ENCODE data around the gene C11orf65. TPM values are rescaled to one million over a fixed set of nuclear protein-coding genes. Genes with fewer than 3 reads are reported as not detected.
A peak's percentile ranks its signal among the peaks of the same experiment; 100 is the strongest.

C11orf65 gene
- total RNA-seq, 4 donors from 2014 or later, result 0.19 to 1.3 (median 0.30) TPM; not detected in 1

GRCh38 chr11:108497317-108498045, 30.2 kb upstream of the C11orf65 start:
- peak overlapping the region; percentile 57 for H3K4me3 ChIP-seq (ENCODE audit: low read depth, poor library complexity, severe bottlenecking)
- 1% methylated on average over 30 of the region's 30 CpGs for WGBS, 2 donors
- DNase-seq (ENCODE audit: low spot score in 2 of 2), result peak; percentile 91 to 96
- intact Hi-C loops (cut with DNase I; ENCODE audit: low total_unique reads), result no loop called here
- TF ChIP-seq CTCF (IDR thresholded peaks at IDR 0.05) (no peak), POLR2A (IDR thresholded peaks at IDR 0.05) (no peak)

- TF ChIP-seq POLR2A (IDR thresholded peaks at IDR 0.05), result no peak
- TF ChIP-seq CTCF (IDR thresholded peaks at IDR 0.05), result no peak
- DNase-seq (ENCODE audit: low spot score in 2 of 2), result no peak
- intact Hi-C loops (cut with DNase I; ENCODE audit: low total_unique reads), result no loop called here
- no peak overlapping the region for H3K4me3 ChIP-seq (ENCODE audit: low read depth, poor library complexity, severe bottlenecking)
- WGBS, 2 donors, result 48 to 57% methylated on average over 7 of the region's 7 CpGs
Measured at GRCh38 chr11:108496643-108497256, 29.4 kb upstream of the C11orf65 start.

- no peak for DNase-seq (ENCODE audit: low spot score in 2 of 2)
- intact Hi-C loops (cut with DNase I; ENCODE audit: low total_unique reads), result no loop called here
- 71 to 72% methylated on average over 3 of the region's 3 CpGs for WGBS, 2 donors
- H3K4me3 ChIP-seq (ENCODE audit: low read depth, poor library complexity, severe bottlenecking), result no peak overlapping the region
- no peak for TF ChIP-seq CTCF (IDR thresholded peaks at IDR 0.05)
- TF ChIP-seq POLR2A (IDR thresholded peaks at IDR 0.05), result no peak
Measured at GRCh38 chr11:108495326-108495725, 28.0 kb upstream of the C11orf65 start.

- 38 to 56% methylated on average over 6 of the region's 6 CpGs for WGBS, 2 donors
- intact Hi-C loops (cut with DNase I; ENCODE audit: low total_unique reads), result no loop called here
- no peak for DNase-seq (ENCODE audit: low spot score in 2 of 2)
- no peak overlapping the region for H3K4me3 ChIP-seq (ENCODE audit: low read depth, poor library complexity, severe bottlenecking)
- no peak for TF ChIP-seq CTCF (IDR thresholded peaks at IDR 0.05)
- no peak for TF ChIP-seq POLR2A (IDR thresholded peaks at IDR 0.05)
Measured at GRCh38 chr11:108494182-108494581, 26.9 kb upstream of the C11orf65 start.

GRCh38 chr11:108491936-108492335, 24.6 kb upstream of the C11orf65 start:
- WGBS, 2 donors, result 95 to 100% methylated on average over 3 of the region's 3 CpGs
- intact Hi-C loops (cut with DNase I; ENCODE audit: low total_unique reads), result no loop called here
- no peak overlapping the region for H3K4me3 ChIP-seq (ENCODE audit: low read depth, poor library complexity, severe bottlenecking)
- no peak for DNase-seq (ENCODE audit: low spot score in 2 of 2)
- TF ChIP-seq POLR2A (IDR thresholded peaks at IDR 0.05) (no peak), CTCF (IDR thresholded peaks at IDR 0.05) (no peak)
